H9 (cell line): ENCODE data around the gene TUNAR. TPM values are rescaled to one million over a fixed set of nuclear protein-coding genes. Genes with fewer than 3 reads are reported as not detected.

ENCODE experiments used
- DNase-seq: peaks from one replicate; pipeline ENCODE4 v3.0.0-alpha.2; 2017
- H2AFZ ChIP-seq: one replicate; pipeline ENCODE4 v1.6.1; 2013; ENCODE audit warnings: mild to moderate bottlenecking, low read length, control low read depth, moderate library complexity
- H2AK5ac ChIP-seq: 2 replicates; pipeline ENCODE4 v1.6.1; 2013; ENCODE audit warnings: low read length, control low read depth, mixed read lengths; ENCODE audit not compliant: insufficient read length
- H2BK120ac ChIP-seq: one replicate; pipeline ENCODE4 v1.6.1; 2013; ENCODE audit warnings: low read depth, mild to moderate bottlenecking, low read length, control low read depth, inconsistent platforms; ENCODE audit not compliant: poor library complexity, severe bottlenecking
- H2BK12ac ChIP-seq: 2 replicates; pipeline ENCODE4 v1.6.1; 2013; ENCODE audit warnings: low read length, control low read depth, mixed read lengths, low read depth; ENCODE audit not compliant: insufficient read length
- H2BK15ac ChIP-seq: 2 replicates; pipeline ENCODE4 v1.6.1; 2013; ENCODE audit warnings: low read depth, low read length, control low read depth
- H2BK20ac ChIP-seq: one replicate; pipeline ENCODE4 v1.6.1; 2013; ENCODE audit warnings: low read depth, mild to moderate bottlenecking, low read length, control low read depth, inconsistent platforms; ENCODE audit not compliant: poor library complexity, severe bottlenecking
- H2BK5ac ChIP-seq: 2 replicates; pipeline ENCODE4 v1.6.1; 2013; ENCODE audit warnings: low read length, control low read depth, mixed read lengths; ENCODE audit not compliant: insufficient read length
- H3K14ac ChIP-seq: 2 replicates; pipeline ENCODE4 v1.6.1; 2013; ENCODE audit warnings: low read length, control low read depth; ENCODE audit not compliant: insufficient read depth
- H3K18ac ChIP-seq: 2 replicates; pipeline ENCODE4 v1.6.1; 2013; ENCODE audit warnings: low read depth, mild to moderate bottlenecking, mixed read lengths, low read length, control low read depth; ENCODE audit not compliant: insufficient read length
- H3K23ac ChIP-seq: 2 replicates; pipeline ENCODE4 v1.6.1; 2013; ENCODE audit warnings: low read length, control low read depth, mixed read lengths, low read depth; ENCODE audit not compliant: insufficient read length
- H3K23me2 ChIP-seq: 2 replicates; pipeline ENCODE4 v1.6.1; 2013; ENCODE audit warnings: low read depth, mild to moderate bottlenecking, mixed read lengths, low read length, control low read depth; ENCODE audit not compliant: insufficient read length, poor library complexity, severe bottlenecking
- H3K27ac ChIP-seq: 2 replicates; pipeline ENCODE4 v1.5.1; 2013; ENCODE audit warnings: low read length, control low read depth, mixed read lengths, low read depth; ENCODE audit not compliant: insufficient read length
- H3K27me3 ChIP-seq: 2 replicates; pipeline ENCODE4 v1.6.1; 2013; ENCODE audit warnings: low read length, control low read depth, inconsistent platforms; ENCODE audit not compliant: insufficient read depth
- H3K4ac ChIP-seq: 2 replicates; pipeline ENCODE4 v1.6.1; 2013; ENCODE audit warnings: low read depth, mild to moderate bottlenecking, control low read depth, inconsistent platforms, low read length, moderate library complexity
- H3K4me1 ChIP-seq: 2 replicates; pipeline ENCODE4 v1.6.1; 2013; ENCODE audit warnings: low read length, control low read depth, inconsistent platforms; ENCODE audit not compliant: insufficient read depth
- H3K4me2 ChIP-seq: 2 replicates; pipeline ENCODE4 v1.6.1; 2013; ENCODE audit warnings: low read length, control low read depth, mixed read lengths; ENCODE audit not compliant: insufficient read length, insufficient read depth
- H3K56ac ChIP-seq: 2 replicates; pipeline ENCODE4 v1.6.1; 2013; ENCODE audit warnings: low read depth, mild to moderate bottlenecking, mixed read lengths, low read length, control low read depth; ENCODE audit not compliant: insufficient read length
- H3K79me1 ChIP-seq: 2 replicates; pipeline ENCODE4 v1.6.1; 2013; ENCODE audit warnings: low read depth, mild to moderate bottlenecking, moderate library complexity, low read length, control low read depth, inconsistent platforms; ENCODE audit not compliant: insufficient read depth, poor library complexity, severe bottlenecking
- H3K79me2 ChIP-seq: 2 replicates; pipeline ENCODE4 v1.6.1; 2013; ENCODE audit warnings: low read length, control low read depth, inconsistent platforms; ENCODE audit not compliant: insufficient read depth
- H3K9ac ChIP-seq: 2 replicates; pipeline ENCODE4 v1.6.1; 2013; ENCODE audit warnings: low read length, control low read depth, mixed read lengths; ENCODE audit not compliant: insufficient read length; ENCODE audit errors: extremely low read depth
- H3K9me3 ChIP-seq: one replicate; pipeline ENCODE4 v1.6.1; 2013; ENCODE audit warnings: low read depth, low read length, inconsistent platforms; ENCODE audit not compliant: control insufficient read depth
- H3T11ph ChIP-seq: one replicate; pipeline ENCODE4 v1.6.1; 2013; ENCODE audit warnings: mild to moderate bottlenecking, low read length, control low read depth, inconsistent platforms
- H4K20me1 ChIP-seq: one replicate; pipeline ENCODE4 v1.6.1; 2013; ENCODE audit not compliant: control insufficient read depth, insufficient read length, insufficient read depth
- H4K5ac ChIP-seq: 2 replicates; pipeline ENCODE4 v1.6.1; 2013; ENCODE audit warnings: low read depth, mild to moderate bottlenecking, mixed read lengths, low read length, control low read depth; ENCODE audit not compliant: insufficient read length
- H4K8ac ChIP-seq: replicated peaks from 2 replicates; pipeline ENCODE4 v1.6.1; 2013; ENCODE audit warnings: low read length, control low read depth, mixed read lengths, low read depth; ENCODE audit not compliant: insufficient read length
- H4K91ac ChIP-seq: 2 replicates; pipeline ENCODE4 v1.6.1; 2013; ENCODE audit warnings: low read depth, mild to moderate bottlenecking, moderate library complexity, mixed read lengths, low read length, control low read depth; ENCODE audit not compliant: insufficient read length
- H3K27ac Mint-ChIP-seq, 3 experiments: 2 replicates in 2 of 3; 3 replicates in 1 of 3; pipeline ENCODE4 v1.8.0; 2020 to 2021; ENCODE audit warnings: mixed read lengths in 3 of 3, mild to moderate bottlenecking in 1 of 3, moderate library complexity in 1 of 3
- H3K27me3 Mint-ChIP-seq: 2 replicates; pipeline ENCODE4 v1.8.0; 2021; ENCODE audit warnings: low read depth, mild to moderate bottlenecking, moderate library complexity, mixed read lengths
- H3K36me3 Mint-ChIP-seq, 3 experiments: 2 replicates in 2 of 3; 3 replicates in 1 of 3; pipeline ENCODE4 v1.8.0; 2020 to 2021; ENCODE audit warnings: low read depth in 3 of 3, mixed read lengths in 3 of 3; ENCODE audit not compliant: insufficient read depth in 1 of 3
- H3K4me1 Mint-ChIP-seq, 2 experiments: 2 replicates each; pipeline ENCODE4 v1.8.0; 2020; ENCODE audit warnings: mixed read lengths in 2 of 2
- H3K4me3 Mint-ChIP-seq, 2 experiments: 2 replicates in 1 of 2; 3 replicates in 1 of 2; pipeline ENCODE4 v1.8.0; 2020 to 2021; ENCODE audit warnings: mild to moderate bottlenecking in 2 of 2, mixed read lengths in 2 of 2, moderate library complexity in 1 of 2
- H3K9me3 Mint-ChIP-seq, 2 experiments: 2 replicates in 1 of 2; 3 replicates in 1 of 2; pipeline ENCODE4 v1.8.0; 2020; ENCODE audit warnings: mild to moderate bottlenecking in 2 of 2, mixed read lengths in 2 of 2, moderate library complexity in 1 of 2
- WGBS: extraction: QIAGEN DNeasy Blood & Tissue Kit; methylation state at CpG from one replicate; pipeline ENCODE4 v1.1.7; 2013; ENCODE audit warnings: missing lambda C conversion rate, low lambda C conversion rate, mixed read lengths; ENCODE audit not compliant: insufficient read length; ENCODE audit errors: extremely low coverage; 5-methylcytosine and 5-hydroxymethylcytosine counted together
- total RNA-seq: library from RNA; stranded (reverse); gene quantifications from 2 replicates; pipeline ENCODE4 v1.2.1, GENCODE V29; 2021
- TF ChIP-seq, protein P1 (sequence below): fragments of 200-600 bp; sonication (generic); conservative IDR thresholded peaks from 3 replicates; pipeline ENCODE4 v1.8.0; 2021; ENCODE audit warnings: antibody characterized with exemption, mild to moderate bottlenecking

Gene TUNAR
- total RNA-seq, 1 experiment from 2014 or later, result 26.2 TPM

DNA sequence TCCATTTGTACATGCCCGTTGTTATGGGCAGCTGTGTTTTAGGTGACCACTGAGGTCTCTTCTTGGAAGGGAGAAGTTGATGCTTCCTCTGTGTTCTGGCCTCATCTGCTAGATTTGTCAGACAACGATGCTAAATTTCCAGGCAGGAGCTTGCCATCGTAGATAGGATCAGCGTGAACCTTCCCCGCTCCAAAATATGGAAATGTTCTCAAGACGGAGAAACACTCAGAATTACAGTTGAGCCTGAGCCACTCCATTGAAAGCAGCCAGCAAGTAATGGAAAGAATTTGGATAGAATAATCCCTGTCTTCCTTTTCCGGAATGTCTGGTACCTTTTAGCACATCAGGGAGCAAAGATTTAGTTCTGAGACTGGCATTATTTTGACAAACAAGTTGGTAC, 34.8 kb downstream of the TUNAR start:
- Mint-ChIP-seq H3K4me3 (no peak overlapping the region), H3K36me3 (no peaks in the 10 kb centered on the region; a peak in 1 of 7 replicates), H3K27me3 (no peaks in the 10 kb centered on the region), H3K4me1 (peaks cover 23 to 39% of the 10 kb centered on the region in 2 experiments), H3K9me3 (no peaks in the 10 kb centered on the region), H3K27ac (0 out of 7 replicates have a peak overlapping the region, but pooled peaks of 1 of the 3 experiments have one; percentile 10)
- H3K4ac ChIP-seq, result no peak overlapping the region
- no peak overlapping the region for H2BK5ac ChIP-seq
- H3K27me3 ChIP-seq, result no peaks in the 10 kb centered on the region
- no peak overlapping the region; the same call in 1 of the 2 replicates for H3K14ac ChIP-seq
- H2BK120ac ChIP-seq, result no peak overlapping the region
- no peak overlapping the region for H3K27ac ChIP-seq
- H3K56ac ChIP-seq, result no peak overlapping the region
- no peaks in the 10 kb centered on the region for H3K79me2 ChIP-seq
- no peak for DNase-seq
- peak overlapping the region; percentile 7 for H3K18ac ChIP-seq
- H3K4me1 ChIP-seq, result peaks cover 12% of the 10 kb centered on the region; the same call in 1 of the 2 replicates
- H2AK5ac ChIP-seq, result no peak overlapping the region
- TF ChIP-seq, protein P1, sequence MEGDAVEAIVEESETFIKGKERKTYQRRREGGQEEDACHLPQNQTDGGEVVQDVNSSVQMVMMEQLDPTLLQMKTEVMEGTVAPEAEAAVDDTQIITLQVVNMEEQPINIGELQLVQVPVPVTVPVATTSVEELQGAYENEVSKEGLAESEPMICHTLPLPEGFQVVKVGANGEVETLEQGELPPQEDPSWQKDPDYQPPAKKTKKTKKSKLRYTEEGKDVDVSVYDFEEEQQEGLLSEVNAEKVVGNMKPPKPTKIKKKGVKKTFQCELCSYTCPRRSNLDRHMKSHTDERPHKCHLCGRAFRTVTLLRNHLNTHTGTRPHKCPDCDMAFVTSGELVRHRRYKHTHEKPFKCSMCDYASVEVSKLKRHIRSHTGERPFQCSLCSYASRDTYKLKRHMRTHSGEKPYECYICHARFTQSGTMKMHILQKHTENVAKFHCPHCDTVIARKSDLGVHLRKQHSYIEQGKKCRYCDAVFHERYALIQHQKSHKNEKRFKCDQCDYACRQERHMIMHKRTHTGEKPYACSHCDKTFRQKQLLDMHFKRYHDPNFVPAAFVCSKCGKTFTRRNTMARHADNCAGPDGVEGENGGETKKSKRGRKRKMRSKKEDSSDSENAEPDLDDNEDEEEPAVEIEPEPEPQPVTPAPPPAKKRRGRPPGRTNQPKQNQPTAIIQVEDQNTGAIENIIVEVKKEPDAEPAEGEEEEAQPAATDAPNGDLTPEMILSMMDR, result no peak
- WGBS, result no CpG with 5 or more reads among the region's 7 CpGs
- H3K9me3 ChIP-seq, result no peaks in the 10 kb centered on the region
- no peak overlapping the region for H3K23ac ChIP-seq
- H3T11ph ChIP-seq, result no peak overlapping the region
- H2AFZ ChIP-seq, result no peak overlapping the region
- H4K5ac ChIP-seq, result no peak overlapping the region
- H3K4me2 ChIP-seq, result no peak overlapping the region
- H2BK20ac ChIP-seq, result no peak overlapping the region
- no peak overlapping the region for H4K91ac ChIP-seq
- H3K9ac ChIP-seq, result no peak overlapping the region
- no peak overlapping the region for H2BK12ac ChIP-seq
- peaks cover 3% of the 10 kb centered on the region for H3K23me2 ChIP-seq
- no peaks in the 10 kb centered on the region for H4K20me1 ChIP-seq
- H4K8ac ChIP-seq, result no peak overlapping the region
- no peaks in the 10 kb centered on the region for H3K79me1 ChIP-seq
- no peak overlapping the region for H2BK15ac ChIP-seq
